ENCODE measurements around the gene CPNE5.

GRCh38 chr6:36823421-36824096, 15.7 kb downstream of the CPNE5 start:
- TF ChIP-seq MAX (IDR thresholded peaks at IDR 0.05) (no peak), REST (IDR thresholded peaks at IDR 0.05; ENCODE audit: low read depth) (no peak), EP300 (IDR thresholded peaks at IDR 0.05; ENCODE audit: borderline replicate concordance) (no peak), YY1 (IDR thresholded peaks at IDR 0.05; ENCODE audit: low read depth) (no peak), RAD21 (IDR thresholded peaks at IDR 0.05; ENCODE audit: low read depth) (no peak), USF1 (IDR thresholded peaks at IDR 0.05) (no peak), ZBTB7A (IDR thresholded peaks at IDR 0.05; ENCODE audit: low read depth) (no peak), CREB1 (IDR thresholded peaks at IDR 0.05; ENCODE audit: low read depth) (no peak)
